Calu3 (cell line): ENCODE results near the gene TXNDC17. TPM values are rescaled to one million over a fixed set of nuclear protein-coding genes. Genes with fewer than 3 reads are reported as not detected.
"Not testable (repeated sequence)": the region's sequence is repeated elsewhere in the genome, so short reads cannot be mapped to it uniquely, and the experiment has no call there.

Experiments used
- BruUV-seq: library from RNA; stranded (reverse); fragments of 400-500 nt; replicated peaks from 2 replicates; lab custom pipeline; 2021; lab: Mats Ljungman, UMichigan
- CTCF ChIA-PET: fragments of 300-600 bp; sonication (Branson Sonifier 250); formaldehyde crosslinking; loops from one replicate; lab custom pipeline; 2022; ENCODE audit warnings: antibody characterized with exemption; lab: Charles Lee
- DNase-seq: peaks from one replicate; pipeline ENCODE4 v3.0.0; 2022
- H3K27ac Mint-ChIP-seq: one replicate; pipeline ENCODE4 v1.8.0; 2022; ENCODE audit warnings: mixed read lengths; ENCODE audit not compliant: unreplicated experiment
- H3K27me3 Mint-ChIP-seq: one replicate; pipeline ENCODE4 v1.8.0; 2022; ENCODE audit warnings: mixed read lengths; ENCODE audit not compliant: unreplicated experiment
- H3K36me3 Mint-ChIP-seq: one replicate; pipeline ENCODE4 v1.8.0; 2022; ENCODE audit warnings: mild to moderate bottlenecking, moderate library complexity, mixed read lengths; ENCODE audit not compliant: insufficient read depth, unreplicated experiment
- H3K4me1 Mint-ChIP-seq: one replicate; pipeline ENCODE4 v1.8.0; 2022; ENCODE audit warnings: mild to moderate bottlenecking, low read depth, mixed read lengths; ENCODE audit not compliant: unreplicated experiment
- H3K4me3 Mint-ChIP-seq: one replicate; pipeline ENCODE4 v1.8.0; 2022; ENCODE audit warnings: mild to moderate bottlenecking, low read depth, moderate library complexity, mixed read lengths; ENCODE audit not compliant: unreplicated experiment
- H3K9me3 Mint-ChIP-seq: one replicate; pipeline ENCODE4 v1.8.0; 2022; ENCODE audit warnings: low read depth, mixed read lengths; ENCODE audit not compliant: unreplicated experiment
- CTCF ChIP-seq: fragments of 200-600 bp; IDR thresholded peaks from one replicate; pipeline ENCODE4 v1.8.0; 2022; ENCODE audit warnings: antibody characterized with exemption; ENCODE audit not compliant: unreplicated experiment
- intact Hi-C: fragments of 100-400 bp; cut with micrococcal nuclease; formaldehyde crosslinking; loops from one replicate; pipeline ENCODE4 v1.10.0; 2022; ENCODE audit not compliant: unreplicated experiment
- total RNA-seq: library from RNA; stranded (reverse); gene quantifications from 2 replicates; pipeline ENCODE4 v1.2.3, GENCODE V29; 2022

TXNDC17 gene
- total RNA-seq, 1 experiment from 2014 or later = 105 TPM

- Mint-ChIP-seq H3K27me3 (peaks cover 33% of the 10 kb centered on the region), H3K9me3 (no peaks in the 10 kb centered on the region), H3K4me1 (peaks cover 14% of the 10 kb centered on the region), H3K36me3 (peaks cover 2% of the 10 kb centered on the region), H3K27ac (no peak overlapping the region), H3K4me3 (peak overlapping the region; percentile 42)
- CTCF ChIA-PET = no interaction called here
- no peak for TF ChIP-seq CTCF
- intact Hi-C loops = no loop called here
- DNase-seq = no peak
- BruUV-seq = no TSS peak
These were observed 16.9 kb downstream of the TXNDC17 start for GRCh38 chr17:6657633-6658287.

- intact Hi-C loops, H3K27ac Mint-ChIP-seq, H3K4me1 Mint-ChIP-seq, CTCF ChIA-PET, H3K4me3 Mint-ChIP-seq, H3K36me3 Mint-ChIP-seq, BruUV-seq, DNase-seq, H3K9me3 Mint-ChIP-seq: not testable (repeated sequence)
- peaks cover 37% of the 10 kb centered on the region for H3K27me3 Mint-ChIP-seq
These were observed 17.6 kb downstream of the TXNDC17 start for GRCh38 chr17:6658411-6658810.

- no peak overlapping the region for H3K4me3 Mint-ChIP-seq
- no peak for TF ChIP-seq CTCF
- H3K27me3 Mint-ChIP-seq = peaks cover 37% of the 10 kb centered on the region
- intact Hi-C loops = no loop called here
- H3K27ac Mint-ChIP-seq = no peak overlapping the region
- CTCF ChIA-PET = interaction anchor here (0.7 kb wide), 1 partner anchor 91 kb away, joined by 3 read pairs; no protein-coding TSS in a partner anchor
- H3K9me3 Mint-ChIP-seq = no peaks in the 10 kb centered on the region
- BruUV-seq = no TSS peak
- no peaks in the 10 kb centered on the region for H3K36me3 Mint-ChIP-seq
- no peaks in the 10 kb centered on the region for H3K4me1 Mint-ChIP-seq
- DNase-seq = no peak
These were observed 19.2 kb downstream of the TXNDC17 start for GRCh38 chr17:6660101-6660500.

- Mint-ChIP-seq H3K36me3 (no peaks in the 10 kb centered on the region), H3K9me3 (no peaks in the 10 kb centered on the region), H3K4me3 (no peak overlapping the region), H3K4me1 (no peaks in the 10 kb centered on the region), H3K27ac (no peak overlapping the region), H3K27me3 (peaks cover 37% of the 10 kb centered on the region)
- BruUV-seq = no TSS peak
- TF ChIP-seq CTCF = no peak
- CTCF ChIA-PET = no interaction called here
- DNase-seq = no peak
- intact Hi-C loops = no loop called here
These were observed 20.1 kb downstream of the TXNDC17 start for GRCh38 chr17:6660805-6661463.

- Mint-ChIP-seq H3K27me3 (peaks cover 37% of the 10 kb centered on the region), H3K4me3 (no peak overlapping the region), H3K36me3 (no peaks in the 10 kb centered on the region), H3K9me3 (no peaks in the 10 kb centered on the region), H3K4me1 (no peaks in the 10 kb centered on the region), H3K27ac (no peak overlapping the region)
- CTCF ChIA-PET = no interaction called here
- TF ChIP-seq CTCF = no peak
- intact Hi-C loops = no loop called here
- BruUV-seq = no TSS peak
- DNase-seq = no peak
These were observed 20.6 kb downstream of the TXNDC17 start for GRCh38 chr17:6661464-6661848.

- H3K36me3 Mint-ChIP-seq, H3K4me1 Mint-ChIP-seq, DNase-seq, intact Hi-C loops, CTCF ChIA-PET, H3K27ac Mint-ChIP-seq, H3K9me3 Mint-ChIP-seq, BruUV-seq, H3K4me3 Mint-ChIP-seq: not testable (repeated sequence)
- peaks cover 37% of the 10 kb centered on the region for H3K27me3 Mint-ChIP-seq
These were observed 22.3 kb downstream of the TXNDC17 start for GRCh38 chr17:6663200-6663599.
